HG03521 (cell line): Measurements from ENCODE around the gene CARD14.
"Not testable (repeated sequence)": the region's sequence is repeated elsewhere in the genome, so short reads cannot be mapped to it uniquely, and the experiment has no call there.

Experiments used
- ATAC-seq: cut with Tn5 transposase; IDR thresholded peaks from one replicate; pipeline ENCODE4 v1.9.1; 2021; ENCODE audit warnings: mild to moderate bottlenecking, moderate library complexity; ENCODE audit not compliant: unreplicated experiment

Gene CARD14

GRCh38 chr17:80223142-80223815 is 53.4 kb downstream of the CARD14 start:
- no peak for ATAC-seq

GRCh38 chr17:80223838-80224497 is 54.1 kb downstream of the CARD14 start:
- no peak for ATAC-seq

GRCh38 chr17:80224683-80225082 is 54.9 kb downstream of the CARD14 start:
- no peak for ATAC-seq

- ATAC-seq, result no peak
Observed at GRCh38 chr17:80225230-80225629, 55.4 kb downstream of the CARD14 start.

- no peak for ATAC-seq
Observed at GRCh38 chr17:80227156-80227555, 57.3 kb downstream of the CARD14 start.

- ATAC-seq, result no peak
Observed at GRCh38 chr17:80227666-80228065, 57.8 kb downstream of the CARD14 start.

GRCh38 chr17:80228477-80228876 is 58.6 kb downstream of the CARD14 start:
- no peak for ATAC-seq

GRCh38 chr17:80229011-80229410 is 59.2 kb downstream of the CARD14 start:
- no peak for ATAC-seq

GRCh38 chr17:80232438-80232837 is 62.6 kb downstream of the CARD14 start:
- ATAC-seq, result no peak

GRCh38 chr17:80233202-80233601 is 63.4 kb downstream of the CARD14 start:
- ATAC-seq, result no peak

GRCh38 chr17:80236911-80237310 is 67.1 kb downstream of the CARD14 start:
- no peak for ATAC-seq

- ATAC-seq, result no peak
Observed at GRCh38 chr17:80237386-80237785, 67.6 kb downstream of the CARD14 start.

GRCh38 chr17:80242505-80242904 is 72.7 kb downstream of the CARD14 start:
- no peak for ATAC-seq

GRCh38 chr17:80243526-80244433 is 74.0 kb downstream of the CARD14 start:
- ATAC-seq, result no peak

GRCh38 chr17:80244448-80244847 is 74.6 kb downstream of the CARD14 start:
- not testable (repeated sequence) for ATAC-seq

- ATAC-seq, result no peak
Observed at GRCh38 chr17:80244871-80245509, 75.2 kb downstream of the CARD14 start.

- ATAC-seq, result no peak
Observed at GRCh38 chr17:80245566-80246265, 75.9 kb downstream of the CARD14 start.

- ATAC-seq, result no peak
Observed at GRCh38 chr17:80246266-80246681, 76.4 kb downstream of the CARD14 start.

GRCh38 chr17:80246726-80247125 is 76.9 kb downstream of the CARD14 start:
- no peak for ATAC-seq

- no peak for ATAC-seq
Observed at GRCh38 chr17:80247561-80247960, 77.7 kb downstream of the CARD14 start.
